HG03460 (cell line): Measurements from ENCODE around the gene CNTLN.
"Not testable (repeated sequence)": the region's sequence is repeated elsewhere in the genome, so short reads cannot be mapped to it uniquely, and the experiment has no call there.

Experiments used
- ATAC-seq: cut with Tn5 transposase; IDR thresholded peaks from one replicate; pipeline ENCODE4 v1.9.1; 2021; ENCODE audit not compliant: unreplicated experiment

Gene CNTLN

GRCh38 chr9:17486396-17486795, 351.6 kb downstream of the CNTLN start:
- ATAC-seq = no peak

DNA sequence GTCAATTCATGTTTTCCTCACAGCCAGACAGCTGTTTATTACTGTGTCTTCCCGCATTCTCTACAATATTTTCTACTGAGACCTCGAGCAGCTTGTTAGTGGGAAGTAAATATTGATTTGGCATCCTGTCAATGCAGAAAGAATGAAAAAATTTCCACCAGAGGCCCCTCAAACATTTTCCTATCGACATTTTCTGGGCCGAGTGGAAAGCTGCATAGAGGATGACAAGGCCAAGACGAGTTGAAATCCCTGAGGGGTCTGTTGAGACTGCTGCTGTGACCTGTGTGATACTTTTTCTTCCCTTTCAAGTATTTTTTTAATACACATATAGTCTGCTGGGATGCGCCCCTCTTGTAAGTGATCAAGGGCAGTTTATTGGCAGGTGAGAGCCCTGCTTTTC, 352.6 kb downstream of the CNTLN start:
- ATAC-seq = no peak

- ATAC-seq = no peak
Observed at GRCh38 chr9:17488662-17489061, 353.8 kb downstream of the CNTLN start.

- no peak for ATAC-seq
Observed at GRCh38 chr9:17490110-17490509, 355.3 kb downstream of the CNTLN start.

- no peak for ATAC-seq
Observed at GRCh38 chr9:17491780-17492179, 356.9 kb downstream of the CNTLN start.

- no peak for ATAC-seq
Observed at GRCh38 chr9:17503196-17503595, 368.4 kb downstream of the CNTLN start.

DNA sequence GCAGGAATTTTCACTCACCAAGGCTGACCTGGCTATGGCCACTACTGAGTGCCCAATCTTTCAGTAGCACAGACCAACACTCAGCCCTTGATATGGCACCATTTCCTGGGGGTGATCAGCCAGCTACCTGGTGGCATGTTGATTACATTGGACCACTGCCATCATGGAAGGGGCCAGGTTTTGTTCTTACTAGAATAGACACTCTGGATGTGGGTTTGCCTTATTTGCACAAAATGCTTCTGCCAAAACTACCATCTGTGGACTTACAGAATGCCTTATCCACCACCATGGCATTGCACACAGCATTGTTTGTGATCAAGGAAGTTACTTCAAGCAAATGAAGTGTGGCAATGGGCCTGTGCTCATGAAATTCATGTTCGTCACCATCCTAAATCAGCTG, 374.3 kb downstream of the CNTLN start:
- ATAC-seq = no peak

- no peak for ATAC-seq
Observed at GRCh38 chr9:17509701-17510100, 374.9 kb downstream of the CNTLN start.

- ATAC-seq = no peak
Observed at GRCh38 chr9:17519761-17520160, 384.9 kb downstream of the CNTLN start.

- ATAC-seq = no peak
Observed at GRCh38 chr9:17520268-17521064, 385.6 kb downstream of the CNTLN start.

DNA sequence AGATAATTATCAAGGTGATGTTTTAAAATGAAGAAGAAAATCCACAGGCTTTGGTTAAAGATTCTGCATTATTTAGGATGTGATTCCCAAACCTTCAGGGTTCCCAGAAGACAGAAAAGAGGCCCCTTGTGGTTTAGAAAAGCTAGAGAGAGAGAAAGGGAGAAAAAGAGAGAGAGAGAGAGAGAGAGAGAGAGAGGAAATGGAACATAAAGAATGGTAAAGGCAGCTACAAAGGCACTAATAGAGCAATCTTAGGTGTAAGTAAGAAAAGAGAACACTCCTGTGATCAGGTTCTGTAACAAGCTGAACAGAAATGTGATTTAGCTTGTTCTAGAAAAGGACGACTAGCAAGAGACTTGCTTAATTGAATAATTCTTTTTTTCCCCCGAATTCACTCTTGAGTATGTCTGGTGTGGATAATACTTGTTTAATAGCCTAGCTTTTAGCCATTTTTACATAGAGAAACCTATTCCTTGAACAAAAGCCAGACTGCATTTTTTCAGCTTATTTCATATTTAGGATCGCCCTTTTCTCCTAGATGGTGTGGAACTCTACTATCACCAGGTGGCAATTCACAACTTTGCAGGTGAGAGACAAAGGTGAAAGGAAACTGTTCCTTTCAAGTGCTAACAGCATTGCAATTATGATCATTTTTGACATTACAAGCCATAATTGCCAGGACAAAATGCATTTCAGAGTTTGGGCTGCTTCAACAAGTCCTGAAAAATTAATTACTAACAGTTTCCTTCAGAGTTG, 386.4 kb downstream of the CNTLN start:
- no peak for ATAC-seq

DNA sequence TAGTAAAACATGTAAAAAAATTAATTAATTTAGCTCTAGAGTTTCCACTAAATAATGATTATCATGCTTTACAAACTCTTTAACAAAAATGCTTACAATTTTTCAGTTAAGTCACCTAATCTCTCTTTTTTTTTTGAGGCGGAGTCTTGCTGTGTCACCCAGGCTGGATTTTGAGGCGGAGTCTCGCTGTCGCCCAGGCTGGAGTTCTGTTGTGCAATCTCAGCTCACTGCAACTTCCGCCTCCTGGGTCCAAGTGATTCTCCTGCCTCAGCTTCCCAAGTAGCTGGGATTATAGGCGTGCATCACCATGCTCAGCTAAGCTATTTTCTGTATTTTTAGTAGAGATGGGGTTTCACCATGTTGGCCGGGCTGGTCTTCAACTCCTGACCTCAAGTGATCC, 391.9 kb downstream of the CNTLN start:
- ATAC-seq = not testable (repeated sequence)

GRCh38 chr9:17528859-17529258, 394.0 kb downstream of the CNTLN start:
- no peak for ATAC-seq

GRCh38 chr9:17531642-17532254, 396.9 kb downstream of the CNTLN start:
- peak; percentile 92 for ATAC-seq

GRCh38 chr9:17532461-17532860, 397.6 kb downstream of the CNTLN start:
- no peak for ATAC-seq

DNA sequence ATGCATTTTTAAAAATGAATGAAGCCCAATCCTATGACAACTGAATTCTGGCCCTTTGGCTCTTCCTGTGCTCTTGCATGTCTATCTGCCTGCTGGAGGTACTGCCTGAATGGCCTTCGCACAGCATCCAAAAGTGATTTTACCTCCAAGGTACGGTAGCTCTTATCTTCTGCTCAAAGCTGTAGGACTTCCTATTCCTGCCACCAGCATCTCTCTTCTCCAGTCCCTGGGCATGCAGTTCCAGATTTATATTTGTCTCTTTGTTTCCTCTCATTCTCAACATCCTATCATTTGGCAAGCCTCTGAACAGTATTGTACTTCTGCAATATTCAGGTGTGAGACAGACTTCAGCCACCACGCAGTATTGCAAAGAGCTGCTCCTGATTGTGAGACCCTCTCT, 400.3 kb downstream of the CNTLN start:
- ATAC-seq = no peak

- ATAC-seq = no peak
Observed at GRCh38 chr9:17536027-17536426, 401.2 kb downstream of the CNTLN start.

GRCh38 chr9:17551023-17551422, 416.2 kb downstream of the CNTLN start:
- no peak for ATAC-seq
